ENCODE results near the gene NAT16. TPM values are rescaled to one million over a fixed set of nuclear protein-coding genes. Genes with fewer than 3 reads are reported as not detected.

The NAT16 gene
- total RNA-seq, 4 donors from 2014 or later, result not detected

- intact Hi-C loops (cut with DNase I; ENCODE audit: low total_unique reads), result no loop called here
- no peak for TF ChIP-seq POLR2A (IDR thresholded peaks at IDR 0.05)
- TF ChIP-seq CTCF (IDR thresholded peaks at IDR 0.05), result no peak
- 61 to 79% methylated on average over 2 of the region's 2 CpGs for WGBS, 2 donors
- H3K4me3 ChIP-seq (ENCODE audit: low read depth, poor library complexity, severe bottlenecking), result no peak overlapping the region
- no peak for DNase-seq (ENCODE audit: low spot score in 2 of 2)
Measured at GRCh38 chr7:101177644-101178043, 2.4 kb downstream of the NAT16 start.

- intact Hi-C loops (cut with DNase I; ENCODE audit: low total_unique reads), result no loop called here
- no peak for DNase-seq (ENCODE audit: low spot score in 2 of 2)
- H3K4me3 ChIP-seq (ENCODE audit: low read depth, poor library complexity, severe bottlenecking), result no peak overlapping the region
- no peak for TF ChIP-seq POLR2A (IDR thresholded peaks at IDR 0.05)
- TF ChIP-seq CTCF (IDR thresholded peaks at IDR 0.05), result no peak
- 45% methylated on average over 3 of the region's 3 CpGs for WGBS, 2 donors
Measured at GRCh38 chr7:101175664-101176063, 4.4 kb downstream of the NAT16 start.

GRCh38 chr7:101174322-101174854, 5.7 kb downstream of the NAT16 start:
- TF ChIP-seq POLR2A (IDR thresholded peaks at IDR 0.05), result no peak
- no peak for TF ChIP-seq CTCF (IDR thresholded peaks at IDR 0.05)
- H3K4me3 ChIP-seq (ENCODE audit: low read depth, poor library complexity, severe bottlenecking), result no peak overlapping the region
- WGBS, 2 donors, result 3 to 9% methylated on average over 13 to 26 of the region's 28 CpGs
- DNase-seq (ENCODE audit: low spot score in 2 of 2), result no peak
- intact Hi-C loops (cut with DNase I; ENCODE audit: low total_unique reads), result no loop called here

GRCh38 chr7:101173752-101174244, 6.3 kb downstream of the NAT16 start:
- H3K4me3 ChIP-seq (ENCODE audit: low read depth, poor library complexity, severe bottlenecking), result no peak overlapping the region
- intact Hi-C loops (cut with DNase I; ENCODE audit: low total_unique reads), result no loop called here
- DNase-seq (ENCODE audit: low spot score in 2 of 2), result no peak
- TF ChIP-seq POLR2A (IDR thresholded peaks at IDR 0.05), result no peak
- TF ChIP-seq CTCF (IDR thresholded peaks at IDR 0.05), result no peak
- WGBS, 2 donors, result 6 to 9% methylated on average over 16 of the region's 16 CpGs

- TF ChIP-seq POLR2A (IDR thresholded peaks at IDR 0.05), result no peak
- TF ChIP-seq CTCF (IDR thresholded peaks at IDR 0.05), result no peak
- no peak overlapping the region for H3K4me3 ChIP-seq (ENCODE audit: low read depth, poor library complexity, severe bottlenecking)
- WGBS, 2 donors, result 1 to 2% methylated on average over 48 to 53 of the region's 53 CpGs
- no peak for DNase-seq (ENCODE audit: low spot score in 2 of 2)
- intact Hi-C loops (cut with DNase I; ENCODE audit: low total_unique reads), result no loop called here
Measured at GRCh38 chr7:101172854-101173751, 7.0 kb downstream of the NAT16 start.
